GM18508 (cell line): ENCODE measurements around the gene AAMP.
"Not testable (repeated sequence)": the region's sequence is repeated elsewhere in the genome, so short reads cannot be mapped to it uniquely, and the experiment has no call there.

ENCODE experiments used
- ATAC-seq: cut with Tn5 transposase; IDR thresholded peaks from one replicate; pipeline ENCODE4 v1.9.1; 2021; ENCODE audit warnings: moderate number of reproducible peaks; ENCODE audit not compliant: insufficient read depth, unreplicated experiment

Gene AAMP

GRCh38 chr2:218276986-218277755, 7.2 kb upstream of the AAMP start:
- no peak for ATAC-seq

- ATAC-seq: no peak
These were observed 5.6 kb upstream of the AAMP start for GRCh38 chr2:218275371-218276072.

GRCh38 chr2:218274586-218274985, 4.6 kb upstream of the AAMP start:
- no peak for ATAC-seq

GRCh38 chr2:218273908-218274249, 3.9 kb upstream of the AAMP start:
- no peak for ATAC-seq

GRCh38 chr2:218273214-218273907, 3.4 kb upstream of the AAMP start:
- not testable (repeated sequence) for ATAC-seq

- ATAC-seq: no peak
These were observed 2.7 kb upstream of the AAMP start for GRCh38 chr2:218272531-218273212.

GRCh38 chr2:218271865-218272530, 2.1 kb upstream of the AAMP start:
- no peak for ATAC-seq

GRCh38 chr2:218271487-218271797, 1.5 kb upstream of the AAMP start:
- no peak for ATAC-seq

GRCh38 chr2:218270721-218271486, 967 bp upstream of the AAMP start:
- ATAC-seq: no peak

- no peak for ATAC-seq
These were observed 2.7 kb downstream of the AAMP start for GRCh38 chr2:218267259-218267658.

GRCh38 chr2:218266316-218266979, 3.5 kb downstream of the AAMP start:
- no peak for ATAC-seq

- no peak for ATAC-seq
These were observed 4.3 kb downstream of the AAMP start for GRCh38 chr2:218265626-218266025.

- no peak for ATAC-seq
These were observed 5.0 kb downstream of the AAMP start for GRCh38 chr2:218264773-218265561.

- ATAC-seq: no peak
These were observed 5.9 kb downstream of the AAMP start for GRCh38 chr2:218263817-218264641.

GRCh38 chr2:218262631-218263586, 7.0 kb downstream of the AAMP start:
- no peak for ATAC-seq

- ATAC-seq: no peak
These were observed 7.7 kb downstream of the AAMP start for GRCh38 chr2:218262237-218262600.
